AG09309 (cell line): ENCODE measurements around the gene EML6.

Experiments used
- DNase-seq: peaks from one replicate; pipeline ENCODE4 v3.0.0-alpha.2; 2010; ENCODE audit warnings: low read depth
- H3K4me3 ChIP-seq: 2 replicates; pipeline ENCODE4 v1.5.1; 2011; ENCODE audit warnings: mild to moderate bottlenecking, low read depth, low read length, moderate library complexity; ENCODE audit not compliant: control insufficient read depth
- TF ChIP-seq, protein P1 (sequence below): IDR thresholded peaks from 2 replicates; pipeline ENCODE4 v1.5.1; 2011; ENCODE audit warnings: mild to moderate bottlenecking, low read depth, low read length, inconsistent platforms; ENCODE audit not compliant: insufficient read depth, control insufficient read depth; ENCODE audit errors: missing control alignments

EML6 gene

DNA sequence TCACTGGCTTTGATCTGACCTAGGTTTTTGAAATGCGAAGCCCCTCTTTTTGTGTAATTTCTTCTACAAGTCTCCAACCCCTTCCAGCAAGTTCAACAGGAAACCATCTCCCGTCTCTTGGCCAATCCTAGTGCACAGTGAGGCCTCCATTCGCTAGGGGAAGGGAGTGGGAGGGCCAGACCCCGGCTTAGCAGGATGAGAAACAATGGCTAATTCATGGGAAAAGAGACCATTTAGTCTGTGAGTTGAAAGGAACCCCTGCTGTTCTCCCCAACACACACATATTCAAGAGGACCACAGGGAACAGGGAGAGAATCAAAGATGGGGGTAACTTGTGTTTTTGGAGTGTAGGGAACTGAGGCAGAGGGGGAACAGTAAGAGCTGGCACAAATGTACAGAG is 243.8 kb downstream of the EML6 start:
- TF ChIP-seq, protein P1, sequence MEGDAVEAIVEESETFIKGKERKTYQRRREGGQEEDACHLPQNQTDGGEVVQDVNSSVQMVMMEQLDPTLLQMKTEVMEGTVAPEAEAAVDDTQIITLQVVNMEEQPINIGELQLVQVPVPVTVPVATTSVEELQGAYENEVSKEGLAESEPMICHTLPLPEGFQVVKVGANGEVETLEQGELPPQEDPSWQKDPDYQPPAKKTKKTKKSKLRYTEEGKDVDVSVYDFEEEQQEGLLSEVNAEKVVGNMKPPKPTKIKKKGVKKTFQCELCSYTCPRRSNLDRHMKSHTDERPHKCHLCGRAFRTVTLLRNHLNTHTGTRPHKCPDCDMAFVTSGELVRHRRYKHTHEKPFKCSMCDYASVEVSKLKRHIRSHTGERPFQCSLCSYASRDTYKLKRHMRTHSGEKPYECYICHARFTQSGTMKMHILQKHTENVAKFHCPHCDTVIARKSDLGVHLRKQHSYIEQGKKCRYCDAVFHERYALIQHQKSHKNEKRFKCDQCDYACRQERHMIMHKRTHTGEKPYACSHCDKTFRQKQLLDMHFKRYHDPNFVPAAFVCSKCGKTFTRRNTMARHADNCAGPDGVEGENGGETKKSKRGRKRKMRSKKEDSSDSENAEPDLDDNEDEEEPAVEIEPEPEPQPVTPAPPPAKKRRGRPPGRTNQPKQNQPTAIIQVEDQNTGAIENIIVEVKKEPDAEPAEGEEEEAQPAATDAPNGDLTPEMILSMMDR: no peak
- no peak overlapping the region for H3K4me3 ChIP-seq
- no peak for DNase-seq

DNA sequence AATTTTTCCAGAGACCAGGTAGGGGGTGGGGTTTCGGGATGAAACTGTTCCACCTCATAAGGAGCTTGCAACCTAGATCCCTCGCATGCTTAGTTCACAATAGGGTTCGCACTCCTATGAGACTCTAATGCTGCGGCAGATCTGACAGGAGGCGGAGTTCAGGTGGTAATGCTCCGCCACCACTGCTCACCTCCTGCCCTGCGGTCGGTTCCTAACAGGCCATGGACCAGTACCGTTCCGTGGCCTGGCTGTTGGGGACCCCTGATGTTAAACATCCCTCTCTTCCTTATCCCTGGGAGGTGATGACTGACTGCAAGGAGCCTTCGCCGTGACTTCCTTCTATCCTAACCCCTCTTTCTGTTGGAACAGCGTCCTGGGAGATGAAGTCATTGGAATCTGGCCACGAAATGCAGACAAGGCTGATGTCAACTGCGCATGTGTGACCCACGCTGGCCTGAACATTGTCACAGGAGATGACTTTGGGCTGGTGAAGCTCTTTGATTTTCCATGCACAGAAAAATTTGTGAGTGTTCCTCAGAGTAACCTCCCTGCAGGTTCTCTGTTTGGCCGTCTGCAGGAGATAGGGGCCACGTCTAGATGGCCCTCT is 244.4 kb downstream of the EML6 start:
- H3K4me3 ChIP-seq: no peak overlapping the region
- TF ChIP-seq, protein P1: no peak
- DNase-seq: no peak

DNA sequence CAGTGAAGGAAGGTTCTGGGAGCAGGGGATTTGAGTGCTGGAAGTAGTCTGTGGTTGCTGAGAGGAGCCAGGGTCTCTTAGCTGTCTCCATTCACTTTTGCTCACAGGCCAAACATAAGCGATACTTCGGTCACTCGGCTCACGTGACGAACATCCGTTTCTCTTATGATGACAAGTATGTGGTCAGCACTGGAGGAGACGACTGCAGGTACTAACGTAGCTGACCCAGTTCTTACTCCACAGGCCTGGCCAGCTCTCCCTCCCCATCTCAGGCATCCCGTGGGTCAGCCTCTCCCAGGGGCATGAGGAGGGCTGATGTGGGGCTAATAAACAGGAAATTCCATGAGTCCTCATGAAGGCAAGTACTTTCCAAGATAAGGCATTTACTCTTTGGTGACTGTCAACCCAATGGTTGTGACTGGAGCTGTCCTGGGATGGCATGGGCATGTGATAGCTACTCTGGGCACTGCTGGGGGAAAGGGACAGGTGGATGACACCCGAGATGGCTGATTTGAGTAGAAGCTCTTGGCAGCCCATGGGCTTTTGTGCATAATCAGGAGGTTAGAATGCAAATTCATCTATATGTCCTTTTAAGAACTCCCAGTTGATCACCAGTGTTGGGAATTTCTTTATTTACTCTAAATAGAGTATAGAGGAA is 245.2 kb downstream of the EML6 start:
- no peak overlapping the region for H3K4me3 ChIP-seq
- no peak for DNase-seq
- TF ChIP-seq, protein P1: no peak

DNA sequence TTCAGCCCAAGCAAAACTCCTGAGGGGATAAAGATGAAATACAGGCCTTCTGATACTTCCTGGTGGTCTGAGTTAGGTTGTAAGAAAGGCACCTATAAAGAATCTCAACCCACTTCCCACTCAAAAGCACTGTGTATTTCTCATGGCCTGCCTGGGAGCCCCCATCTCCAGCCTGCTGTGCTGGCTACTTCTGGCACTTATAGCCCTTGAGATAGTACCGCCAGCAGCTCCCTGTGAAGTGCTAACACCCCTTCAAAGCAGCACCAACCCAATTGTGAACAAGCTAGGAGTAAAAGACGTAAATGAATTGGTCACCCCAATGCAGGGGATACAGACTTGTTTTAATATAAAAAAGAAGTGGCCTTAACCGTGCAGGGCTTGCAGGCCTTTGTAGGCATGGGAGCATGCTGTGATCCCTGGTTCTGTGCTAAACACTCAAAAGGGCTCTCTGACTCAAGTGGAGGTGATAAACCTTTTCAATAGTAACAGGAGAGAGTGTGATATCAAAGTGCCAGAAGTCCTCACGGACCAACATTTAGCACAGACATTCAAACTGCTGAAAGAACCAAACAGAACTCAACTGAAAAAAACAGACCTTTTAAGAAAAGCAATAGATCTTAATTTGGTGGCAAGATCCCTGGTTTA is 246.0 kb downstream of the EML6 start:
- TF ChIP-seq, protein P1: no peak
- no peak for DNase-seq
- no peak overlapping the region for H3K4me3 ChIP-seq

DNA sequence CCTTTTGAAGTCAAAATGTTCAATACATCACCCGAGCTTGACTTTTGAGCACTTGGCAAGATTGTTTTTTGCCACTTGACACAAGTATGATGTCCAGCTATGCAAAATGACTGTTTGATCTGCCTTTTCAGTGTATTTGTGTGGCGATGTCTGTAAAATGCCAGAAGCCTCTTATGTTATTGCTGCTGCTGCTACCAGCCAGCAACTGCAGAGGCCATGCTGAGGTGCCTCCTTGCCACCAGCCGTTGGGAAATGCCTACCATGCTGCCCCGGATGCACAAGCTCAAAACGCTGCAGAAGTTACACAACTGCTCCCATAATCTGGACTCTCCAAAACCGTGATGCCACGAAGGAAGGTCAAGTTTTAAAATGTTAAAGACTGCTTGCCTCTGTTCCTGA is 246.5 kb downstream of the EML6 start:
- TF ChIP-seq, protein P1: no peak

DNA sequence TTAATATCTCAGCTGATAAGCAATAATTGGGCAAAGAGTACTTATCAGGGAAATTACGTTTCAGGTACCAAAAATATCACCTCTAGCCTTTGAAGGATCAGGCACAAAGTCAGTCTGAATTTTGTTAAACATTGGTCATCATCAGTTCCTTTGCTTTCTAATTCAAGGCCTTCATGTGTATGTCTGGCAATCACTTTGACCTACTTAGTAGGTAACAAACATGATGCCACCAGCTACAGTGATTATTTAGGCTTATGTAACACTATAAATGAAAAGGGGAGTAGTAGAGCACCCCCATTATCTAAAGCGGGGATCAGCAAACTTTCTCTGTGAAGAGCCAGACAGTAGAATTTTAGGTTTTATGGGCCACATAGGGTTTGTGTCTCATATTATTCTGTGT is 251.7 kb downstream of the EML6 start:
- DNase-seq: no peak
- no peak overlapping the region for H3K4me3 ChIP-seq
- TF ChIP-seq, protein P1: no peak

More for the DNA sequence above, 246.5 kb downstream of the EML6 start:
- DNase-seq: no peak
- H3K4me3 ChIP-seq: no peak overlapping the region
